IMR-90 (cell line): ENCODE results near the gene ADARB2. TPM values are rescaled to one million over a fixed set of nuclear protein-coding genes. Genes with fewer than 3 reads are reported as not detected.

Experiments used
- ATAC-seq: fragments of 200-7000 bp; cut with Tn5 transposase; 2 replicates; pipeline ENCODE4 v1.9.1; 2020; ENCODE audit warnings: low read depth, mild to moderate bottlenecking, moderate library complexity
- BruUV-seq: library from RNA; stranded (reverse); fragments of 400-500 nt; replicated peaks from 2 replicates; lab custom pipeline; 2021; lab: Mats Ljungman, UMichigan
- CTCF ChIA-PET: fragments of 300-600 bp; formaldehyde crosslinking; extraction: SDS; loops from one replicate; lab custom pipeline; 2021; ENCODE audit warnings: antibody characterized with exemption; lab: Yijun Ruan, JAX
- POLR2A ChIA-PET: fragments of 300-600 bp; sonication (Branson Sonifier 250); formaldehyde crosslinking; loops from one replicate; lab custom pipeline; 2022; ENCODE audit warnings: antibody characterized with exemption; ENCODE audit not compliant: unreplicated experiment; lab: Charles Lee
- DNase-seq: peaks from one replicate; pipeline ENCODE4 v3.0.0; 2013
- H2AFZ ChIP-seq: replicated peaks from 2 replicates; pipeline ENCODE3; 2013; ENCODE audit warnings: low read length, mild to moderate bottlenecking; ENCODE audit not compliant: poor library complexity
- H2AK5ac ChIP-seq: 2 replicates; pipeline ENCODE4 v1.6.1; 2013; ENCODE audit warnings: low read depth, low read length, inconsistent platforms
- H2AK9ac ChIP-seq: replicated peaks from 2 replicates; pipeline ENCODE3; 2013; ENCODE audit warnings: mild to moderate bottlenecking, low read depth, low read length, moderate library complexity; ENCODE audit not compliant: poor library complexity
- H2BK120ac ChIP-seq: 2 replicates; pipeline ENCODE4 v1.6.1; 2013; ENCODE audit warnings: low read depth, low read length, inconsistent platforms
- H2BK15ac ChIP-seq: 3 replicates; pipeline ENCODE4 v1.6.1; 2013; ENCODE audit warnings: low read depth, low read length, inconsistent platforms
- H2BK20ac ChIP-seq: 2 replicates; pipeline ENCODE4 v1.6.1; 2013; ENCODE audit warnings: low read depth, mild to moderate bottlenecking, inconsistent platforms, low read length, moderate library complexity
- H2BK5ac ChIP-seq: 2 replicates; pipeline ENCODE4 v1.6.1; 2013; ENCODE audit warnings: mild to moderate bottlenecking, low read depth, low read length, inconsistent platforms; ENCODE audit not compliant: poor library complexity, severe bottlenecking
- H3K14ac ChIP-seq: replicated peaks from 2 replicates; pipeline ENCODE4 v1.6.1; 2013; ENCODE audit warnings: low read depth, low read length, inconsistent platforms
- H3K18ac ChIP-seq: 2 replicates; pipeline ENCODE4 v1.6.1; 2013; ENCODE audit warnings: low read depth, low read length, control low read depth
- H3K23ac ChIP-seq: 2 replicates; pipeline ENCODE4 v1.6.1; 2013; ENCODE audit warnings: low read depth, low read length, inconsistent platforms
- H3K27ac ChIP-seq: 2 replicates; pipeline ENCODE4 v1.5.1; 2013; ENCODE audit warnings: mild to moderate bottlenecking, control low read depth, low read length; ENCODE audit not compliant: insufficient read depth
- H3K27me3 ChIP-seq: 2 replicates; pipeline ENCODE4 v1.6.1; 2013; ENCODE audit warnings: low read length; ENCODE audit not compliant: control insufficient read depth, insufficient read depth
- H3K36me3 ChIP-seq: 2 replicates; pipeline ENCODE4 v1.6.1; 2013; ENCODE audit warnings: low read length, mixed read lengths; ENCODE audit not compliant: control insufficient read depth, insufficient read depth
- H3K4ac ChIP-seq: 2 replicates; pipeline ENCODE4 v1.6.1; 2013; ENCODE audit warnings: low read depth, low read length, inconsistent platforms
- H3K4me1 ChIP-seq: 2 replicates; pipeline ENCODE4 v1.6.1; 2013; ENCODE audit warnings: low read length, mixed read lengths; ENCODE audit not compliant: control insufficient read depth, insufficient read depth
- H3K4me2 ChIP-seq: 2 replicates; pipeline ENCODE4 v1.6.1; 2013; ENCODE audit warnings: low read depth, mild to moderate bottlenecking, control low read depth, low read length, moderate library complexity
- H3K4me3 ChIP-seq: 2 replicates; pipeline ENCODE4 v1.5.1; 2013; ENCODE audit warnings: low read depth, mild to moderate bottlenecking, control low read depth, low read length, moderate library complexity; ENCODE audit not compliant: insufficient read depth
- H3K56ac ChIP-seq: 2 replicates; pipeline ENCODE4 v1.6.1; 2013; ENCODE audit warnings: low read length, inconsistent platforms; ENCODE audit not compliant: insufficient read depth; ENCODE audit errors: extremely low read depth
- H3K79me1 ChIP-seq, 2 experiments: 2 replicates each; pipeline ENCODE4 v1.6.1; 2013; ENCODE audit warnings: low read length in 2 of 2, inconsistent platforms in 1 of 2, low read depth in 1 of 2
- H3K9ac ChIP-seq: 2 replicates; pipeline ENCODE4 v1.6.1; 2013; ENCODE audit warnings: low read depth, low read length, control low read depth
- H3K9me1 ChIP-seq: 2 replicates; pipeline ENCODE4 v1.6.1; 2013; ENCODE audit warnings: low read length, inconsistent platforms; ENCODE audit not compliant: insufficient read depth
- H3K9me3 ChIP-seq: 2 replicates; pipeline ENCODE4 v1.6.1; 2013; ENCODE audit warnings: low read length; ENCODE audit not compliant: control insufficient read depth, insufficient read depth
- H4K20me1 ChIP-seq: 2 replicates; pipeline ENCODE4 v1.6.1; 2013; ENCODE audit warnings: low read length, inconsistent platforms; ENCODE audit not compliant: insufficient read depth
- H4K5ac ChIP-seq: 2 replicates; pipeline ENCODE4 v1.6.1; 2013; ENCODE audit warnings: mild to moderate bottlenecking, low read depth, low read length, control low read depth
- H4K8ac ChIP-seq, 2 experiments: 2 replicates each; pipeline ENCODE4 v1.6.1; 2013; ENCODE audit warnings: low read depth in 2 of 2, low read length in 2 of 2, control low read depth in 1 of 2, inconsistent platforms in 1 of 2
- H4K91ac ChIP-seq: 2 replicates; pipeline ENCODE4 v1.6.1; 2013; ENCODE audit warnings: low read depth, low read length, inconsistent platforms; ENCODE audit not compliant: insufficient read depth
- BHLHE40 ChIP-seq: fragments of 150-350 bp; IDR thresholded peaks from 2 replicates; pipeline ENCODE4 v1.6.1; 2016; ENCODE audit warnings: mild to moderate bottlenecking, low read depth, low read length
- CEBPB ChIP-seq: IDR thresholded peaks from 2 replicates; pipeline ENCODE4 v1.6.1; 2012; ENCODE audit warnings: low read depth, low read length, improper control_type of control experiment
- CHD1 ChIP-seq: IDR thresholded peaks from 2 replicates; pipeline ENCODE4 v1.6.1; 2012; ENCODE audit warnings: low read depth, low read length, improper control_type of control experiment
- FOS ChIP-seq: fragments of 150-350 bp; IDR thresholded peaks from 2 replicates; pipeline ENCODE4 v1.6.1; 2016; ENCODE audit warnings: low read depth, low read length
- MAFK ChIP-seq: IDR thresholded peaks from 2 replicates; pipeline ENCODE4 v1.6.1; 2012; ENCODE audit warnings: low read depth, low read length, improper control_type of control experiment
- MAZ ChIP-seq: IDR thresholded peaks from 2 replicates; pipeline ENCODE4 v1.6.1; 2012; ENCODE audit warnings: low read depth, mild to moderate bottlenecking, low read length, improper control_type of control experiment, moderate library complexity, borderline replicate concordance
- MXI1 ChIP-seq: IDR thresholded peaks from 2 replicates; pipeline ENCODE4 v1.6.1; 2012; ENCODE audit warnings: low read depth, mild to moderate bottlenecking, low read length, moderate library complexity, borderline replicate concordance
- NFE2L2 ChIP-seq: fragments of 150-350 bp; IDR thresholded peaks from 2 replicates; pipeline ENCODE4 v1.6.1; 2016; ENCODE audit warnings: low read depth, mild to moderate bottlenecking, low read length
- POLR2A ChIP-seq: IDR thresholded peaks from 2 replicates; pipeline ENCODE4 v1.6.1; 2012; ENCODE audit warnings: mild to moderate bottlenecking, low read depth, low read length
- RAD21 ChIP-seq: IDR thresholded peaks from 2 replicates; pipeline ENCODE4 v1.6.1; 2012; ENCODE audit warnings: low read length, improper control_type of control experiment
- RCOR1 ChIP-seq: IDR thresholded peaks from 2 replicates; pipeline ENCODE4 v1.6.1; 2012; ENCODE audit warnings: mild to moderate bottlenecking, low read length, improper control_type of control experiment; ENCODE audit not compliant: insufficient replicate concordance
- RFX5 ChIP-seq: IDR thresholded peaks from 2 replicates; pipeline ENCODE4 v1.8.0; 2012; ENCODE audit warnings: low read depth, mild to moderate bottlenecking, low read length, moderate library complexity
- SMC3 ChIP-seq: fragments of 150-350 bp; IDR thresholded peaks from 2 replicates; pipeline ENCODE4 v1.6.1; 2016; ENCODE audit warnings: low read depth, mild to moderate bottlenecking, antibody characterized with exemption, low read length, moderate library complexity
- WGBS, 2 experiments: methylation state at CpG; one replicate each; pipeline versions ENCODE4 v1.1.5 to v1.1.7; 2013; ENCODE audit warnings: missing lambda C conversion rate in 2 of 2; ENCODE audit not compliant: insufficient read length in 1 of 2; ENCODE audit errors: extremely low coverage in 2 of 2; 5-methylcytosine and 5-hydroxymethylcytosine counted together
- dilution Hi-C: fragments of 300-500 bp; cut with HindIII; formaldehyde crosslinking; loops from one replicate; pipeline ENCODE4 v1.14.3; 2018; ENCODE audit warnings: low sequenced_read_pairs; ENCODE audit not compliant: unreplicated experiment
- in situ Hi-C: fragments of 300-500 bp; cut with MboI; formaldehyde crosslinking; loops from 3 replicates; pipeline ENCODE4 v1.14.3; 2019; ENCODE audit warnings: low sequenced_read_pairs, inconsistent platforms, mixed read lengths
- intact Hi-C: fragments of 100-400 bp; cut with micrococcal nuclease; formaldehyde crosslinking; loops from 2 replicates; pipeline ENCODE4 v1.10.0; 2022
- polyA plus RNA-seq, 3 experiments: library from polyadenylated mRNA; depleted of rRNA; stranded (reverse); fragments of >200 nt; gene quantifications; 2 replicates each; pipeline ENCODE4 v1.2.3, GENCODE V29; 2012; ENCODE audit warnings: low replicate concordance in 1 of 3
- total RNA-seq: library from RNA; depleted of rRNA; stranded (reverse); fragments of >200 nt; gene quantifications from 2 replicates; pipeline ENCODE4 v1.2.3, GENCODE V29; 2012
- TF ChIP-seq, protein P1 (sequence below): fragments of 150-350 bp; IDR thresholded peaks from 2 replicates; pipeline ENCODE4 v1.6.1; 2017; ENCODE audit warnings: mild to moderate bottlenecking, antibody characterized with exemption, low read length, low read depth
- TF ChIP-seq, protein P2 (sequence below): conservative IDR thresholded peaks from 2 replicates; pipeline ENCODE4 v1.5.1; 2012; ENCODE audit warnings: mild to moderate bottlenecking, low read depth, low read length, improper control_type of control experiment
- TF ChIP-seq, protein P3 (sequence below): fragments of 150-350 bp; IDR thresholded peaks from 2 replicates; pipeline ENCODE4 v1.6.1; 2016; ENCODE audit warnings: low read depth, mild to moderate bottlenecking, low read length, moderate library complexity, borderline replicate concordance

Gene ADARB2
- total and polyA plus RNA-seq, 2 of the 4 experiments (the other 2 are of a cell fraction): not detected

DNA sequence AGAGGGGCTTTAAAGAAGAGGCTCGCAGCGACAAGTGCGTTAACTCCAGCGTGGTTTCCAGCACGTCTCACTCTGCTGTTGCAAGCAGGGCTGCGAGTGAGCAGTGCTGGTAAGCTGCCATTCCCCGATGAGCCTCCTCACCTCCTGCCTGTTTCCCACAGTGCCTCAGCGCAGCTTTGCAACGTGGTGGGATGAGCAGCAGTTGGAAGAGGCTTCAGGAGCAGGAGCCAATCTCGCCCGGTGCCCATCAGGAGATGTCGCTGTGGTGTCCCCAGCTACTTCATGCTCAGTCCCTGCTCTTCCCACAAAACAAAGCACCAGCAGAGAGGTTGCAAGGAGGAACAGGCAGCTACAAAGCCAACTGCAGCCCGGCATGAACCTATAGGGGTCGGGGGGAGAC, 2.4 kb upstream of the ADARB2 start:
- Histone ChIP-seq H4K5ac (no peak overlapping the region), H4K20me1 (no peaks in the 10 kb centered on the region), H3K27me3 (no peaks in the 10 kb centered on the region), H3K56ac (no peak overlapping the region), H2AFZ (no peak overlapping the region), H3K23ac (no peak overlapping the region), H3K79me1 (no peaks in the 10 kb centered on the region), H3K4ac (no peak overlapping the region), H2BK15ac (no peak overlapping the region), H2BK120ac (no peak overlapping the region), H2BK20ac (no peak overlapping the region), H2AK5ac (no peak overlapping the region), H3K9me1 (no peaks in the 10 kb centered on the region), H3K18ac (no peak overlapping the region), H3K14ac (no peak overlapping the region), H3K4me1 (no peaks in the 10 kb centered on the region), H3K36me3 (no peaks in the 10 kb centered on the region), H4K91ac (no peak overlapping the region), H4K8ac (no peak overlapping the region), H3K9ac (no peak overlapping the region), H3K4me2 (no peak overlapping the region), H3K27ac (no peak overlapping the region), H3K9me3 (peaks cover 32% of the 10 kb centered on the region), H2AK9ac (no peak overlapping the region), H3K4me3 (no peak overlapping the region), H2BK5ac (no peak overlapping the region)
- TF ChIP-seq, protein P1, sequence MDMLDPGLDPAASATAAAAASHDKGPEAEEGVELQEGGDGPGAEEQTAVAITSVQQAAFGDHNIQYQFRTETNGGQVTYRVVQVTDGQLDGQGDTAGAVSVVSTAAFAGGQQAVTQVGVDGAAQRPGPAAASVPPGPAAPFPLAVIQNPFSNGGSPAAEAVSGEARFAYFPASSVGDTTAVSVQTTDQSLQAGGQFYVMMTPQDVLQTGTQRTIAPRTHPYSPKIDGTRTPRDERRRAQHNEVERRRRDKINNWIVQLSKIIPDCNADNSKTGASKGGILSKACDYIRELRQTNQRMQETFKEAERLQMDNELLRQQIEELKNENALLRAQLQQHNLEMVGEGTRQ: no peak
- TF ChIP-seq RCOR1 (no peak), MXI1 (no peak), BHLHE40 (no peak), SMC3 (no peak), NFE2L2 (no peak), POLR2A (no peak), CEBPB (no peak), CHD1 (no peak), FOS (no peak), MAFK (no peak), MAZ (no peak), RAD21 (no peak), RFX5 (no peak)
- TF ChIP-seq, protein P2, sequence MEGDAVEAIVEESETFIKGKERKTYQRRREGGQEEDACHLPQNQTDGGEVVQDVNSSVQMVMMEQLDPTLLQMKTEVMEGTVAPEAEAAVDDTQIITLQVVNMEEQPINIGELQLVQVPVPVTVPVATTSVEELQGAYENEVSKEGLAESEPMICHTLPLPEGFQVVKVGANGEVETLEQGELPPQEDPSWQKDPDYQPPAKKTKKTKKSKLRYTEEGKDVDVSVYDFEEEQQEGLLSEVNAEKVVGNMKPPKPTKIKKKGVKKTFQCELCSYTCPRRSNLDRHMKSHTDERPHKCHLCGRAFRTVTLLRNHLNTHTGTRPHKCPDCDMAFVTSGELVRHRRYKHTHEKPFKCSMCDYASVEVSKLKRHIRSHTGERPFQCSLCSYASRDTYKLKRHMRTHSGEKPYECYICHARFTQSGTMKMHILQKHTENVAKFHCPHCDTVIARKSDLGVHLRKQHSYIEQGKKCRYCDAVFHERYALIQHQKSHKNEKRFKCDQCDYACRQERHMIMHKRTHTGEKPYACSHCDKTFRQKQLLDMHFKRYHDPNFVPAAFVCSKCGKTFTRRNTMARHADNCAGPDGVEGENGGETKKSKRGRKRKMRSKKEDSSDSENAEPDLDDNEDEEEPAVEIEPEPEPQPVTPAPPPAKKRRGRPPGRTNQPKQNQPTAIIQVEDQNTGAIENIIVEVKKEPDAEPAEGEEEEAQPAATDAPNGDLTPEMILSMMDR: no peak
- TF ChIP-seq, protein P3, sequence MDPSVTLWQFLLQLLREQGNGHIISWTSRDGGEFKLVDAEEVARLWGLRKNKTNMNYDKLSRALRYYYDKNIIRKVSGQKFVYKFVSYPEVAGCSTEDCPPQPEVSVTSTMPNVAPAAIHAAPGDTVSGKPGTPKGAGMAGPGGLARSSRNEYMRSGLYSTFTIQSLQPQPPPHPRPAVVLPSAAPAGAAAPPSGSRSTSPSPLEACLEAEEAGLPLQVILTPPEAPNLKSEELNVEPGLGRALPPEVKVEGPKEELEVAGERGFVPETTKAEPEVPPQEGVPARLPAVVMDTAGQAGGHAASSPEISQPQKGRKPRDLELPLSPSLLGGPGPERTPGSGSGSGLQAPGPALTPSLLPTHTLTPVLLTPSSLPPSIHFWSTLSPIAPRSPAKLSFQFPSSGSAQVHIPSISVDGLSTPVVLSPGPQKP: no peak
- BruUV-seq: no TSS peak
- no peak for ATAC-seq
- CTCF ChIA-PET: no interaction called here
- no CpG with 5 or more reads among the region's 14 CpGs for WGBS, 2 experiments
- DNase-seq: no peak
- dilution Hi-C loops: no loop called here
- POLR2A ChIA-PET: no interaction called here
- in situ Hi-C loops: no loop called here
- intact Hi-C loops: no loop called here
